Ishikawa (cell line): Measurements from ENCODE around the gene PIP4P1.

Source experiments
- FOXM1 ChIP-seq: IDR thresholded peaks from 2 replicates; pipeline ENCODE4 v1.6.1; 2012; ENCODE audit warnings: low read depth, borderline replicate concordance
- RAD21 ChIP-seq: IDR thresholded peaks from 2 replicates; pipeline ENCODE4 v1.6.1; 2012; ENCODE audit warnings: low read depth
- REST ChIP-seq: IDR thresholded peaks from 2 replicates; pipeline ENCODE4 v1.6.1; 2012; ENCODE audit warnings: low read depth, mild to moderate bottlenecking
- TAF1 ChIP-seq: IDR thresholded peaks from 2 replicates; pipeline ENCODE4 v1.6.1; 2012; ENCODE audit warnings: low read depth, mild to moderate bottlenecking
- TCF12 ChIP-seq: IDR thresholded peaks from 2 replicates; pipeline ENCODE4 v1.6.1; 2012; ENCODE audit warnings: low read depth
- YY1 ChIP-seq: IDR thresholded peaks from 2 replicates; pipeline ENCODE4 v1.6.1; 2012; ENCODE audit warnings: low read depth

- TF ChIP-seq FOXM1 (no peak), TCF12 (no peak), RAD21 (no peak), TAF1 (no peak), YY1 (no peak), REST (no peak)
Measured at GRCh38 chr14:20485900-20486299, 24.7 kb upstream of the PIP4P1 start.
